ENCODE measurements around the gene OR5C1. TPM values are rescaled to one million over a fixed set of nuclear protein-coding genes. Genes with fewer than 3 reads are reported as not detected.

Gene OR5C1
- total and polyA plus RNA-seq, 4 donors, result not detected

GRCh38 chr9:122814545-122814944 is 25.8 kb downstream of the OR5C1 start:
- H3K27me3 ChIP-seq (ENCODE audit: control insufficient read depth in 4 of 4, insufficient read depth in 4 of 4, low read length in 3 of 4), result no peaks in the 10 kb centered on the region
- no peak for TF ChIP-seq GABPA (IDR thresholded peaks at IDR 0.05 in 1 of 2, conservative IDR thresholded peaks at IDR 0.05 in 1 of 2)
- TF ChIP-seq EGR1 (IDR thresholded peaks at IDR 0.05; ENCODE audit: low read depth in 2 of 2), result no peak
- no peak for TF ChIP-seq JUND (IDR thresholded peaks at IDR 0.05)
- no peak for TF ChIP-seq FOXA2 (IDR thresholded peaks at IDR 0.05)
- TF ChIP-seq SP1 (IDR thresholded peaks at IDR 0.05), result no peak
- TF ChIP-seq, protein P1, sequence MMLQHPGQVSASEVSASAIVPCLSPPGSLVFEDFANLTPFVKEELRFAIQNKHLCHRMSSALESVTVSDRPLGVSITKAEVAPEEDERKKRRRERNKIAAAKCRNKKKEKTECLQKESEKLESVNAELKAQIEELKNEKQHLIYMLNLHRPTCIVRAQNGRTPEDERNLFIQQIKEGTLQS (IDR thresholded peaks at IDR 0.05), result no peak
- TF ChIP-seq RAD21 (IDR thresholded peaks at IDR 0.05), result no peak
- no peak for TF ChIP-seq HNF4A (conservative IDR thresholded peaks at IDR 0.05)
- no peak for TF ChIP-seq RXRA (IDR thresholded peaks at IDR 0.05)
- no peak for TF ChIP-seq CTCF (IDR thresholded peaks at IDR 0.05; ENCODE audit: low read depth, low read length, missing input control)
- TF ChIP-seq YY1 (IDR thresholded peaks at IDR 0.05), result no peak
- no peak for TF ChIP-seq NR2F2 (IDR thresholded peaks at IDR 0.05)
- no peak for TF ChIP-seq ZBTB33 (IDR thresholded peaks at IDR 0.05)
- no peak for TF ChIP-seq HNF4G (IDR thresholded peaks at IDR 0.05)
- no peak for TF ChIP-seq TAF1 (conservative IDR thresholded peaks at IDR 0.05)
- H3K9ac ChIP-seq (ENCODE audit: low read depth in 1 of 2, low read length in 2 of 2), result no peak overlapping the region
- H3K36me3 ChIP-seq (ENCODE audit: control insufficient read depth in 4 of 4, insufficient read depth in 3 of 4, low read depth in 1 of 4, low read length in 3 of 4), result no peaks in the 10 kb centered on the region
- 78% methylated on average over 6 of the region's 6 CpGs for WGBS
- H3K4me3 ChIP-seq (ENCODE audit: low read depth in 1 of 3, low read length in 3 of 3), result no peak overlapping the region
- H3K4me1 ChIP-seq (ENCODE audit: control insufficient read depth in 4 of 4, insufficient read depth in 4 of 4, low read length in 3 of 4), result peaks cover 0 to 5% (median 0%) of the 10 kb centered on the region in 4 donors
- H3K9me3 ChIP-seq (ENCODE audit: control insufficient read depth in 4 of 4, low read length in 3 of 4), result no peaks in the 10 kb centered on the region
- no peak for DNase-seq (ENCODE audit: low spot score)
- no peak overlapping the region for H3K27ac ChIP-seq (ENCODE audit: low read depth in 1 of 2, low read length in 2 of 2)

DNA sequence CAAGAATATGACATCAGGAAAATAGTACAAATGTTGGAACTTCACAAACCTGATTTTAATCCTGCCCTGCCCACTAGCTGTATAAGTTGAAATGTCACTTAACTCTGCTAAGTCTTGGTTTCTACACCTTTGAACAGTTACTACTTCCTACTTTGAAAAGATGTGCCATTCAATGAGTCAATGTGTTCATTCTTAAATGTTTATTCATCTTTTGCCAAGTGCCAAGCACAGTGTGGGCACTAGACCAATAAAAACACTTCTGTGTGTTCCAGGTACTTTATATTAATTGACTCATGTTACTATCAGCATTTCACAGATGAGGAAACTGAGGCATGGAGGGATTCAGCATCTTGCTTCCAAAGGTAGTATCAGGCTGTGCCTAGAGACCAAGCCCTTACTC is 26.8 kb downstream of the OR5C1 start:
- DNase-seq (ENCODE audit: low spot score), result no peak
- H3K4me3 ChIP-seq (ENCODE audit: low read depth in 1 of 3, low read length in 3 of 3), result no peak overlapping the region
- H3K9me3 ChIP-seq (ENCODE audit: control insufficient read depth in 4 of 4, low read length in 3 of 4), result no peaks in the 10 kb centered on the region
- peaks cover 0 to under 1% (median 0%) of the 10 kb centered on the region in 4 donors for H3K4me1 ChIP-seq (ENCODE audit: control insufficient read depth in 4 of 4, insufficient read depth in 4 of 4, low read length in 3 of 4)
- H3K27ac ChIP-seq (ENCODE audit: low read depth in 1 of 2, low read length in 2 of 2), result no peak overlapping the region
- peaks cover 0 to 8% (median 6%) of the 10 kb centered on the region in 4 donors for H3K36me3 ChIP-seq (ENCODE audit: control insufficient read depth in 4 of 4, insufficient read depth in 3 of 4, low read depth in 1 of 4, low read length in 3 of 4)
- TF ChIP-seq RAD21 (IDR thresholded peaks at IDR 0.05), result no peak
- TF ChIP-seq SP1 (IDR thresholded peaks at IDR 0.05), result no peak
- TF ChIP-seq, protein P1 (IDR thresholded peaks at IDR 0.05), result no peak
- TF ChIP-seq, protein P2, sequence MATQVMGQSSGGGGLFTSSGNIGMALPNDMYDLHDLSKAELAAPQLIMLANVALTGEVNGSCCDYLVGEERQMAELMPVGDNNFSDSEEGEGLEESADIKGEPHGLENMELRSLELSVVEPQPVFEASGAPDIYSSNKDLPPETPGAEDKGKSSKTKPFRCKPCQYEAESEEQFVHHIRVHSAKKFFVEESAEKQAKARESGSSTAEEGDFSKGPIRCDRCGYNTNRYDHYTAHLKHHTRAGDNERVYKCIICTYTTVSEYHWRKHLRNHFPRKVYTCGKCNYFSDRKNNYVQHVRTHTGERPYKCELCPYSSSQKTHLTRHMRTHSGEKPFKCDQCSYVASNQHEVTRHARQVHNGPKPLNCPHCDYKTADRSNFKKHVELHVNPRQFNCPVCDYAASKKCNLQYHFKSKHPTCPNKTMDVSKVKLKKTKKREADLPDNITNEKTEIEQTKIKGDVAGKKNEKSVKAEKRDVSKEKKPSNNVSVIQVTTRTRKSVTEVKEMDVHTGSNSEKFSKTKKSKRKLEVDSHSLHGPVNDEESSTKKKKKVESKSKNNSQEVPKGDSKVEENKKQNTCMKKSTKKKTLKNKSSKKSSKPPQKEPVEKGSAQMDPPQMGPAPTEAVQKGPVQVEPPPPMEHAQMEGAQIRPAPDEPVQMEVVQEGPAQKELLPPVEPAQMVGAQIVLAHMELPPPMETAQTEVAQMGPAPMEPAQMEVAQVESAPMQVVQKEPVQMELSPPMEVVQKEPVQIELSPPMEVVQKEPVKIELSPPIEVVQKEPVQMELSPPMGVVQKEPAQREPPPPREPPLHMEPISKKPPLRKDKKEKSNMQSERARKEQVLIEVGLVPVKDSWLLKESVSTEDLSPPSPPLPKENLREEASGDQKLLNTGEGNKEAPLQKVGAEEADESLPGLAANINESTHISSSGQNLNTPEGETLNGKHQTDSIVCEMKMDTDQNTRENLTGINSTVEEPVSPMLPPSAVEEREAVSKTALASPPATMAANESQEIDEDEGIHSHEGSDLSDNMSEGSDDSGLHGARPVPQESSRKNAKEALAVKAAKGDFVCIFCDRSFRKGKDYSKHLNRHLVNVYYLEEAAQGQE (IDR thresholded peaks at IDR 0.05), result no peak
- no peak for TF ChIP-seq FOXA2 (IDR thresholded peaks at IDR 0.05)
- no peak for TF ChIP-seq FOXA1 (IDR thresholded peaks at IDR 0.05)
- TF ChIP-seq NR2F2 (IDR thresholded peaks at IDR 0.05), result no peak
- TF ChIP-seq ZBTB33 (IDR thresholded peaks at IDR 0.05), result no peak
- TF ChIP-seq YY1 (IDR thresholded peaks at IDR 0.05), result no peak
- TF ChIP-seq GABPA (IDR thresholded peaks at IDR 0.05 in 1 of 2, conservative IDR thresholded peaks at IDR 0.05 in 1 of 2), result no peak
- TF ChIP-seq MAX (IDR thresholded peaks at IDR 0.05), result no peak
- TF ChIP-seq CTCF (IDR thresholded peaks at IDR 0.05; ENCODE audit: low read depth, low read length, missing input control), result no peak
- TF ChIP-seq HNF4A (conservative IDR thresholded peaks at IDR 0.05), result no peak
- no peak for TF ChIP-seq JUND (IDR thresholded peaks at IDR 0.05)
- no peak for TF ChIP-seq HNF4G (IDR thresholded peaks at IDR 0.05)
- no peak for TF ChIP-seq RXRA (IDR thresholded peaks at IDR 0.05)
- no peak for TF ChIP-seq TAF1 (conservative IDR thresholded peaks at IDR 0.05)
- TF ChIP-seq EGR1 (IDR thresholded peaks at IDR 0.05; ENCODE audit: low read depth in 2 of 2), result no peak
- no peaks in the 10 kb centered on the region for H3K27me3 ChIP-seq (ENCODE audit: control insufficient read depth in 4 of 4, insufficient read depth in 4 of 4, low read length in 3 of 4)
- no peak overlapping the region for H3K9ac ChIP-seq (ENCODE audit: low read depth in 1 of 2, low read length in 2 of 2)

All from liver (tissue), 9 donors.